HG03280 (cell line): ENCODE results near the gene BBS2.
"Not testable (repeated sequence)": the region's sequence is repeated elsewhere in the genome, so short reads cannot be mapped to it uniquely, and the experiment has no call there.

ENCODE experiments used
- ATAC-seq: cut with Tn5 transposase; IDR thresholded peaks from one replicate; pipeline ENCODE4 v1.9.1; 2021; ENCODE audit warnings: mild to moderate bottlenecking, moderate library complexity; ENCODE audit not compliant: unreplicated experiment

The BBS2 gene

GRCh38 chr16:56525236-56525635, 5.4 kb upstream of the BBS2 start:
- ATAC-seq: no peak

- no peak for ATAC-seq
Observed at GRCh38 chr16:56520251-56520577, 390 bp upstream of the BBS2 start.

- no peak for ATAC-seq
Observed at GRCh38 chr16:56518425-56518824, 1.4 kb downstream of the BBS2 start.

- ATAC-seq: no peak
Observed at GRCh38 chr16:56517206-56517605, 2.6 kb downstream of the BBS2 start.

GRCh38 chr16:56515665-56516064, 4.2 kb downstream of the BBS2 start:
- no peak for ATAC-seq

- ATAC-seq: no peak
Observed at GRCh38 chr16:56514845-56515244, 5.0 kb downstream of the BBS2 start.

- ATAC-seq: no peak
Observed at GRCh38 chr16:56513972-56514371, 5.9 kb downstream of the BBS2 start.

GRCh38 chr16:56513091-56513490, 6.7 kb downstream of the BBS2 start:
- no peak for ATAC-seq

- ATAC-seq: no peak
Observed at GRCh38 chr16:56512025-56512424, 7.8 kb downstream of the BBS2 start.

- no peak for ATAC-seq
Observed at GRCh38 chr16:56510544-56510943, 9.3 kb downstream of the BBS2 start.

- ATAC-seq: no peak
Observed at GRCh38 chr16:56506941-56507340, 12.9 kb downstream of the BBS2 start.

GRCh38 chr16:56505181-56505580, 14.6 kb downstream of the BBS2 start:
- ATAC-seq: no peak

- ATAC-seq: no peak
Observed at GRCh38 chr16:56493815-56494214, 26.0 kb downstream of the BBS2 start.

GRCh38 chr16:56493126-56493525, 26.7 kb downstream of the BBS2 start:
- no peak for ATAC-seq

- no peak for ATAC-seq
Observed at GRCh38 chr16:56491657-56492261, 28.1 kb downstream of the BBS2 start.

- not testable (repeated sequence) for ATAC-seq
Observed at GRCh38 chr16:56488868-56489267, 31.0 kb downstream of the BBS2 start.

- no peak for ATAC-seq
Observed at GRCh38 chr16:56488035-56488434, 31.8 kb downstream of the BBS2 start.

GRCh38 chr16:56483394-56483793, 36.4 kb downstream of the BBS2 start:
- ATAC-seq: no peak

- no peak for ATAC-seq
Observed at GRCh38 chr16:56482683-56483236, 37.1 kb downstream of the BBS2 start.

- ATAC-seq: no peak
Observed at GRCh38 chr16:56481468-56482122, 38.2 kb downstream of the BBS2 start.

GRCh38 chr16:56480776-56481467, 38.9 kb downstream of the BBS2 start:
- no peak for ATAC-seq

- no peak for ATAC-seq
Observed at GRCh38 chr16:56479469-56479868, 40.4 kb downstream of the BBS2 start.
